Mammary epithelial cell (primary cell): ENCODE results near the gene ADK.

Experiments
- CTCF ChIP-seq, 2 donors: IDR thresholded peaks in 1 of 2; conservative IDR thresholded peaks in 1 of 2; 2 replicates each; pipeline ENCODE4 v1.5.1; 2011 to 2012; ENCODE audit warnings: inconsistent platforms in 2 of 2, low read length in 2 of 2, mild to moderate bottlenecking in 2 of 2, control low read depth in 1 of 2, low read depth in 1 of 2; ENCODE audit not compliant: insufficient read depth in 1 of 2; ENCODE audit errors: extremely low read depth in 1 of 2
- EZH2 ChIP-seq: IDR thresholded peaks from 2 replicates; pipeline ENCODE4 v1.6.1; 2012; ENCODE audit warnings: low read length, inconsistent platforms, borderline replicate concordance

- TF ChIP-seq EZH2 = no peak
- TF ChIP-seq CTCF (conservative IDR thresholded peaks at IDR 0.05 in 1 of 2, IDR thresholded peaks at IDR 0.05 in 1 of 2; ENCODE audit: extremely low read depth in 1 of 2, insufficient read depth in 1 of 2, low read depth in 1 of 2, low read length in 2 of 2) = no peak
Observed at GRCh38 chr10:74111799-74112198, 39.2 kb upstream of the ADK start.
